HG03280 (cell line): ENCODE results near the gene SMTNL2.
"Not testable (repeated sequence)": the region's sequence is repeated elsewhere in the genome, so short reads cannot be mapped to it uniquely, and the experiment has no call there.

ENCODE experiments used
- ATAC-seq: cut with Tn5 transposase; IDR thresholded peaks from one replicate; pipeline ENCODE4 v1.9.1; 2021; ENCODE audit warnings: mild to moderate bottlenecking, moderate library complexity; ENCODE audit not compliant: unreplicated experiment

SMTNL2 gene

GRCh38 chr17:4626734-4627256 is 42.5 kb downstream of the SMTNL2 start:
- no peak for ATAC-seq

GRCh38 chr17:4631431-4631830 is 47.1 kb downstream of the SMTNL2 start:
- no peak for ATAC-seq

GRCh38 chr17:4631836-4632580 is 47.7 kb downstream of the SMTNL2 start:
- ATAC-seq = no peak

- ATAC-seq = no peak
These were observed 48.2 kb downstream of the SMTNL2 start for GRCh38 chr17:4632581-4632920.

GRCh38 chr17:4633643-4634042 is 49.3 kb downstream of the SMTNL2 start:
- no peak for ATAC-seq

- ATAC-seq = no peak
These were observed 50.6 kb downstream of the SMTNL2 start for GRCh38 chr17:4634976-4635375.

GRCh38 chr17:4635823-4636375 is 51.6 kb downstream of the SMTNL2 start:
- no peak for ATAC-seq

- no peak for ATAC-seq
These were observed 52.3 kb downstream of the SMTNL2 start for GRCh38 chr17:4636474-4637100.

- ATAC-seq = not testable (repeated sequence)
These were observed 54.4 kb downstream of the SMTNL2 start for GRCh38 chr17:4638766-4639165.

GRCh38 chr17:4639301-4640059 is 55.2 kb downstream of the SMTNL2 start:
- not testable (repeated sequence) for ATAC-seq

GRCh38 chr17:4640569-4641188 is 56.4 kb downstream of the SMTNL2 start:
- ATAC-seq = not testable (repeated sequence)

GRCh38 chr17:4641297-4642195 is 57.2 kb downstream of the SMTNL2 start, which contains the start of gene ALOX15:
Gene ALOX15, minus strand, starts transcription at chr17:4641678. Its CDS starts 27 bp downstream, at chr17:4641651.
- no peak for ATAC-seq

- no peak for ATAC-seq
These were observed 58.0 kb downstream of the SMTNL2 start for GRCh38 chr17:4642286-4642685.

- no peak for ATAC-seq
These were observed 59.3 kb downstream of the SMTNL2 start for GRCh38 chr17:4643676-4644075.

- no peak for ATAC-seq
These were observed 61.3 kb downstream of the SMTNL2 start for GRCh38 chr17:4645642-4646041.

GRCh38 chr17:4648741-4649140 is 64.4 kb downstream of the SMTNL2 start:
- no peak for ATAC-seq

GRCh38 chr17:4652997-4653396 is 68.7 kb downstream of the SMTNL2 start:
- no peak for ATAC-seq

GRCh38 chr17:4655933-4656332 is 71.6 kb downstream of the SMTNL2 start:
- not testable (repeated sequence) for ATAC-seq

GRCh38 chr17:4657678-4658077 is 73.3 kb downstream of the SMTNL2 start:
- ATAC-seq = no peak
